Measurements from ENCODE around the gene HDAC4. TPM values are rescaled to one million over a fixed set of nuclear protein-coding genes. Genes with fewer than 3 reads are reported as not detected.

Gene HDAC4
- total and polyA plus RNA-seq, 2 of the 4 experiments (the other 2 are of a cell fraction) = 4.1 to 7.2 TPM

GRCh38 chr2:239316562-239317465 lies 84.0 kb downstream of the HDAC4 start:
- H4K5ac ChIP-seq (ENCODE audit: low read depth, low read length) = peak overlapping the region; percentile 31
- no peaks in the 10 kb centered on the region for H3K27me3 ChIP-seq (ENCODE audit: control insufficient read depth, insufficient read depth, low read length)
- peaks cover 12% of the 10 kb centered on the region for H3K4me1 ChIP-seq (ENCODE audit: control insufficient read depth, insufficient read depth, low read length)
- H4K91ac ChIP-seq (ENCODE audit: insufficient read depth, low read depth, low read length) = peak overlapping the region; percentile 57
- H3K27ac ChIP-seq (ENCODE audit: insufficient read depth, low read length) = peak overlapping the region; percentile 70; the same call in 1 of the 2 replicates
- peak overlapping the region; percentile 60; the same call in 1 of the 2 replicates for H3K14ac ChIP-seq (replicated peaks; ENCODE audit: low read depth, low read length)
- H3K4me2 ChIP-seq (ENCODE audit: low read depth, low read length) = peak overlapping the region; percentile 73
- peak overlapping the region; percentile 34 for H2BK5ac ChIP-seq (ENCODE audit: low read depth, low read length, poor library complexity, severe bottlenecking)
- H3K9me3 ChIP-seq (ENCODE audit: control insufficient read depth, insufficient read depth, low read length) = peaks cover 2% of the 10 kb centered on the region; the same call in 1 of the 2 replicates
- BruUV-seq (replicated peaks) = no TSS peak
- H3K36me3 ChIP-seq (ENCODE audit: control insufficient read depth, insufficient read depth, low read length) = peaks cover 7% of the 10 kb centered on the region; the same call in 1 of the 2 replicates
- H4K20me1 ChIP-seq (ENCODE audit: insufficient read depth, low read length) = no peaks in the 10 kb centered on the region
- H2AK9ac ChIP-seq (replicated peaks; ENCODE audit: low read depth, low read length, poor library complexity) = peak overlapping the region; percentile 8
- no peak overlapping the region for H3K56ac ChIP-seq (ENCODE audit: extremely low read depth, insufficient read depth, low read length)
- no peaks in the 10 kb centered on the region for H3K9me1 ChIP-seq (ENCODE audit: insufficient read depth, low read length)
- H2BK20ac ChIP-seq (ENCODE audit: low read depth, low read length) = peak overlapping the region; percentile 47; the same call in 1 of the 2 replicates
- WGBS, 2 experiments (ENCODE audit: extremely low coverage in 2 of 2, insufficient read length in 1 of 2) = 75% methylated on average over 4 of the region's 20 CpGs; no CpG with 5 or more reads in 1 of the 2 experiments
- H2BK120ac ChIP-seq (ENCODE audit: low read depth, low read length) = peak overlapping the region; percentile 52
- in situ Hi-C loops (cut with MboI; ENCODE audit: low sequenced_read_pairs) (no loop called here), intact Hi-C loops (cut with micrococcal nuclease) (no loop called here), dilution Hi-C loops (cut with HindIII; ENCODE audit: low sequenced_read_pairs, unreplicated experiment) (no loop called here)
- peak overlapping the region; percentile 45 for H3K18ac ChIP-seq (ENCODE audit: low read depth, low read length)
- TF ChIP-seq MAFK (IDR thresholded peaks at IDR 0.05; ENCODE audit: low read depth, low read length) (no peak), CTCF (conservative IDR thresholded peaks at IDR 0.05; ENCODE audit: low read depth, low read length) (no peak), POLR2A (IDR thresholded peaks at IDR 0.05; ENCODE audit: low read depth, low read length) (no peak), RFX5 (IDR thresholded peaks at IDR 0.05; ENCODE audit: low read depth, low read length) (no peak), MXI1 (IDR thresholded peaks at IDR 0.05; ENCODE audit: borderline replicate concordance, low read depth, low read length) (peak; percentile 45; the same call in 1 of the 2 replicates)
- peak overlapping the region; percentile 67 for H3K4ac ChIP-seq (ENCODE audit: low read depth, low read length)
- H3K4me3 ChIP-seq (ENCODE audit: insufficient read depth, low read depth, low read length) = no peak overlapping the region
- H3K79me1 ChIP-seq (ENCODE audit: low read depth in 1 of 2, low read length in 2 of 2) = peaks cover 36 to 64% of the 10 kb centered on the region in 2 experiments
- peak overlapping the region; percentile 38; the same call in 1 of the 3 replicates for H2BK15ac ChIP-seq (ENCODE audit: low read depth, low read length)
- peak overlapping the region; percentile 64; the same call in 1 of the 2 replicates for H3K9ac ChIP-seq (ENCODE audit: low read depth, low read length)
- ATAC-seq (ENCODE audit: low read depth) (peak; percentile 72), DNase-seq (peak; percentile 41)
- H2AFZ ChIP-seq (replicated peaks; ENCODE audit: low read length, poor library complexity) = peak overlapping the region; percentile 45
- ChIA-PET CTCF (interaction anchor here (0.7 kb wide), 1 partner anchor 1507 kb away, joined by 3 read pairs; no protein-coding TSS in a partner anchor), POLR2A (ENCODE audit: unreplicated experiment) (interaction anchor here (0.6 kb wide), 1 partner anchor 18 kb away, joined by 5 read pairs; no protein-coding TSS in a partner anchor)
- H2AK5ac ChIP-seq (ENCODE audit: low read depth, low read length) = 0 out of 2 replicates have a peak overlapping the region, but pooled peaks have one; percentile 25
- H4K8ac ChIP-seq (ENCODE audit: low read depth in 2 of 2, low read length in 2 of 2) = peak overlapping the region; percentile 5 to 53
- H3K23ac ChIP-seq (ENCODE audit: low read depth, low read length) = peak overlapping the region; percentile 80

Measured in IMR-90 (cell line).